Subcutaneous adipose tissue (tissue), 4 donors: ENCODE measurements around the gene ELL. TPM values are rescaled to one million over a fixed set of nuclear protein-coding genes. Genes with fewer than 3 reads are reported as not detected.

Source experiments
- total RNA-seq, 4 donors: library from RNA; depleted of rRNA; stranded (reverse); fragments of >200 nt; gene quantifications; one replicate each; pipeline ENCODE4 v1.1.0, GENCODE V29; 2016
- TF ChIP-seq, protein P1 (sequence below): fragments of 450-650 bp; IDR thresholded peaks from one replicate; pipeline ENCODE4 v1.5.1; 2016; ENCODE audit warnings: low read depth, mild to moderate bottlenecking, control low read depth, antibody characterized with exemption, moderate library complexity

The ELL gene
- total RNA-seq, 4 donors from 2014 or later = 14.3 to 16.1 (median 15.3) TPM

DNA sequence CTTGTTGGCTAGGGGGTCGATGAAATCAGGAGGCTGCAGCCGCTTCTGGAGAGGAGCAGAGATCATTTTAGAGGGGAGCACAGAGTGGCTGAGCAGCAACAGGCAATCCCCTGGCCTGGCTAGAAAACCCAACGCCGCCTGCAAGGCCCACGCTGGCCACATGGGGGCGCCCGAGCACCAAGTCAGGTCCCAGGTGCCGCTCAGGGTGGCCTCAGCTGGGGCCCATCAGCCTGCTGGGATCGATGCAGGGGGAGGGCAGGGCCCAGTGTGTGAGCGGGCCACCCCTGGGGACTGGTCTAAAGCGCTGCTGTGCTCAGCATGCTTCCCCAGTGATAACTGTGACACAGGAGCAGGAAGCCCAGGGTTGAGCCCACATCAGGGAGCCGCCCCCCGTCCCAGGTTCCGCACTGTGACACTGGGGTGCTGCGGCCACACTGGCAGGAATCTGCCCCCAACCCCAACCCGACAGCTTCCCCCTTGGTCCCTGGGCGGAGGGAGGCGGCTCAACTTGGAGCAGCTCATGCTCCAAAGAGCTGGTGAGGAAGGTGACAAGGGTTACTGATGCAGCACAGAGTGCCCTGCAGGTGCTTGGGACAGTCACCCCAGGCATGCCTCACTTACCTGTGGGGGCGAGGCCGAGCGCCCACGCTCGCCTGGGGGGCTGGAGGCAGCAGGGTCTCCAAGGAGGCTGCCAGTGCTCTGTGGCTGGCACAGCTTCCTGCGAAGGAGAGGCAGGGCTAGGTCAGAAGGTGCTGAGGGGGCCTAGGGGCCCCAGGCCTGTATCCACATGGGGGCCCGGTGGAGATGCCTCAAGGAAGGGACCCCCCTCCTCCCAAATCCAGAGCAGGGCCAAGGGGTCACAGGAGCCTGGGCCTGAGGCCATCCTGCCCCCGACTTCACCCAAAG is 70.7 kb downstream of the ELL start:
- TF ChIP-seq, protein P1, sequence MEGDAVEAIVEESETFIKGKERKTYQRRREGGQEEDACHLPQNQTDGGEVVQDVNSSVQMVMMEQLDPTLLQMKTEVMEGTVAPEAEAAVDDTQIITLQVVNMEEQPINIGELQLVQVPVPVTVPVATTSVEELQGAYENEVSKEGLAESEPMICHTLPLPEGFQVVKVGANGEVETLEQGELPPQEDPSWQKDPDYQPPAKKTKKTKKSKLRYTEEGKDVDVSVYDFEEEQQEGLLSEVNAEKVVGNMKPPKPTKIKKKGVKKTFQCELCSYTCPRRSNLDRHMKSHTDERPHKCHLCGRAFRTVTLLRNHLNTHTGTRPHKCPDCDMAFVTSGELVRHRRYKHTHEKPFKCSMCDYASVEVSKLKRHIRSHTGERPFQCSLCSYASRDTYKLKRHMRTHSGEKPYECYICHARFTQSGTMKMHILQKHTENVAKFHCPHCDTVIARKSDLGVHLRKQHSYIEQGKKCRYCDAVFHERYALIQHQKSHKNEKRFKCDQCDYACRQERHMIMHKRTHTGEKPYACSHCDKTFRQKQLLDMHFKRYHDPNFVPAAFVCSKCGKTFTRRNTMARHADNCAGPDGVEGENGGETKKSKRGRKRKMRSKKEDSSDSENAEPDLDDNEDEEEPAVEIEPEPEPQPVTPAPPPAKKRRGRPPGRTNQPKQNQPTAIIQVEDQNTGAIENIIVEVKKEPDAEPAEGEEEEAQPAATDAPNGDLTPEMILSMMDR = no peak

DNA sequence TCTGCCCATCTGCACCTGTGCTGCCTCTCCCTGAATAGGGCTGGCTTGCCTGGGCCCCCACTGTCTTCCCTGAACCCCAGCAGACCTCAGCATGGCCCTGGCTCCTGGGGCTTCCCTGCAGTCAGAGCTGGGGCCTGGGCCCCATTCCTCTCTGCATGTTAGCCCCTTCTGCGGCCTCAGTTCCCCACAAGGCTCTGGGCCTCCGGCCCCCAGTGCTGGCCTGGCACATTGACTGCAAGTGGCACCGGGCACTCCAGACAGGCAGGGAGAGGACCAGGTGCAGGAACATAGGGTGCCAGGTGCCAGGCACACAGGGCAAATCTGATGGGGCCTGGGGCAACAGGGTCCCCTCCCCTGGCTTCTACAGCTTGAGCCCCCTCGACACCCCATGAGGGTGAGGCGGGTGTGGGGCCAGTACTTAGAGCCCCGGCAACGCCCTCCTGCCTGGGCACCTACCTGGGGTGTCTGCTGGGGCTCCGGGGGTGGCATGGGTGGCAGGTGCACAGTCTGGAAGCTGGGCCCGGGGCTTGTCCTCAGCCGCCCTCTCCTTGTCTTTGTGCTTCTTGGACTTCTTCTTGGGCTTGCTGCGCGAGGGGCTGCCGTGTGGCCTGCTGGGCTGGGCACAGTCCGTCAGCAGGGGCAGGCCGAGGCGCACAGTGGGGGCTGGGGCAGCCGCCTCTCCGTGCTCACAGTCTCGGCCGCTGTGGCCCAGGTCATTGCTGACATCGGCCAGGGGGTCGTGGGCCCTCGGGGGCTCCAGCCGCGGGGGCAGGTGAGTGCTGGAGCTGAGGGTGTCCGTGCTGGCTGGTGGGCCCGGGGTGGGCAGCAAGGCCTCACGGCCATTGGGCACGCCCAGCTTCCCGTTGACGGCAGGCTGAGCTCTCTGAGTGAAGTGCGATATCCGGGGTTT is 71.6 kb downstream of the ELL start:
- TF ChIP-seq, protein P1 = no peak

DNA sequence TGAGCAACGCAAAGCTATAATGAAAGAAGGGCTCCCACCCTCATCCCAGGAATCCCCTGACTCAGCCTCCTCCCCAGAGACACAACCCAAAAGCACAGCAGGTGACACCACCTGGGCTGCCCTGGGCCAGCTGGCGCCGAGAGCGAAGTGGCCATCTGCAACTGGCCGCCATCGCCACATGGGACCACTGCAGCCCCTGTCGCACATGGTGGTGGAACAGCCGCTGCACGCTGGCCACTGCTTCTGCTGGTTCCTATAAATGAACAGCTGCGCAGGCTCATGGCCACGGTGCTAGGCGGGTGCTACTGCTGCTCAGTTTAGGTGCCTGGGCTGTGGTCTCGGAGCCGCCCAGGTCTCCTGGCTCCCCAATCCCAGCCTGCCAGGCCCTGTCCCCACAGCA is 72.3 kb downstream of the ELL start:
- TF ChIP-seq, protein P1 = no peak

DNA sequence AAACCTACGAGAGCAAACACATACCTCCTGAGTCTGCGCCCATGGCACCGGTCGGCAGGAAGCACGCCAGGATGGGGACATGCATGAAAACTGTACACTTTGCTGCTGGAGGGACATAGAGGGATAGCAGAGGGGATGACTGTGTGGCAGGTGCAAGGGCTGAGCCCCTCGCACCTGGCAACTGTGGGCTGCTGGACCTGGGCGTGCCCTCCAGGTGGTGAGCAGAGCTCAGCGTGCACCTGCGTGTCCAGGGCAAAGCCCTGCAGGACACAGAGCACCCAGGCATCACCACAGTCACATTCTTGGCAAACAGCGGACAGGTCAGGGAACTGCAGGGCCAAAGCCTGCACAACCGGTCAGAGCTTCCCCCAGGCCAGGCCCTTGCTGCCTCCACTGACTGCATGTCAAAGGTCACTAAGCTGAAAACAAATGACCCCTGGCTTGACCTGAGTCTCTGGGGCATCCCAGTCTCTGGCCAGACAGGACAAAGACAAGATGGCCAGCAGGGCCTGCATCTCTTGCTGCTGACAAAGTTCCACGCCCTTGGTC is 75.0 kb downstream of the ELL start:
- TF ChIP-seq, protein P1 = no peak

DNA sequence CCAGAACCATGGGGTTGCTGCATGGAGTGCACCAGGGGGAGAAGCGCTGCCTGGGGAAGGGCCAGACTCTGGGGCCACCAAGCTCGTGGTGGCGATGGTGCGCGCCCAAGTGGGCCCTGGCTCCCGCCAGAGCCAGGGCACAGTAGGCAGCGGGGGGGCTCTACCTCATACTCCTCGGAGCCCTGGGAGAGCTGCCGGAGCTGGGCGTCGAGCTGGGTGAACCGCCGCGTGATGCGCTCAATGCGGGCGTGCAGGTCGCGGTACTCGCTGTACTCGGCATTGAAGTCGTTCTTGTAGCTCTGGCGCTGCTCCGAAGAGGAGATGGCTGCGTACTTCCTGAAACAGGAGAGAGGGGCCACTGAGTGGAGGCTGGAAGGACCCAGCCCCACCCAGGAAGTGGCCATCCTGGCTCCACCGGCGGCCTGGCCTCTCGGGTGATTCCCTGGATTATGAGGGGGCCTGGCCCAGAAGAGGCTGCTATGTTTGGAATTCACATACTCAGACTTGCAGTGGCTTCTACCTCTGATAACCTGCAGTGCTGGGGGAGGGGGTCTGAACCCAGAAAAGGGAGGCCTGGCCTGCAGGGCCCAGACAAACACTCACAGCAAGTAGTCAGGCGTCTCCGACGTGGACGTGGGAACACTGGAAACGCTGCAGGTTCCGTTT is 75.6 kb downstream of the ELL start:
- TF ChIP-seq, protein P1 = no peak

DNA sequence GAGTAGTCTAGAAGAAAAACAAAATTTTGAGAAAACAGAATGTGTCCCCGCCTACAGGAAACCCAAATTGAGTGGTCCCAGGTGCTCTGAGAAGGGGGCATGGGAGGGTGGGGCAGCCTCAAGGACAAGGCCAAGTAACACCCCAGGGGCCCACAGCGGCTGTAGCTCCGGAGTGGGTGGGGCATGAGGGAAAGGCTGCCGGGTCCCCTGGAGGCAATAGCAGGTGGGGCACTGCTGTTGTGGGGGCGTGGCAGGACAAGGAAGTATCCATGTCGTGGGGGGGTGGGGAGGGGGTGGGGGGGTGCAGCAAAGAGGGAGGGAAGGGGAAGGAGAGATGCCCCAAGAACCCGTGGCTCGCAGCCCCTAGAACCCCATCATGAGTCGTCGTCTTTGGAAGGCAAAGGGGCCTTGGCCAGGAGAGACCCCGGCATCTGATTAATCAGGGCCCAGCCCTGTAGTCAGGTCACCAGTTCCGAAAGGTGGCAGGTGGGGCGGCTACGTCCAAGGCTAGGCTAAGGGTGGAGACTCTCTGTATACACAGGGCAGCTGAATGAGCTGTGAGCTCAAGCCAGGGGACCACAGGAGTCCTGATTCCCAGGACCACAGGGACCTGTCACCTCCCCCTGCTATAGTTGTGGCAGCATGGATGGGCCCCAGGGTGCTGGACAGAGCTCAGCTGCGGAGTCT is 76.5 kb downstream of the ELL start:
- TF ChIP-seq, protein P1 = no peak
